GM12872 (cell line): ENCODE data around the gene UBAC2.

ENCODE experiments used
- CTCF ChIP-seq: IDR thresholded peaks from 3 replicates; pipeline ENCODE4 v1.5.1; 2011; ENCODE audit warnings: low read depth, mild to moderate bottlenecking, low read length, moderate library complexity; ENCODE audit not compliant: insufficient read depth

The UBAC2 gene

DNA sequence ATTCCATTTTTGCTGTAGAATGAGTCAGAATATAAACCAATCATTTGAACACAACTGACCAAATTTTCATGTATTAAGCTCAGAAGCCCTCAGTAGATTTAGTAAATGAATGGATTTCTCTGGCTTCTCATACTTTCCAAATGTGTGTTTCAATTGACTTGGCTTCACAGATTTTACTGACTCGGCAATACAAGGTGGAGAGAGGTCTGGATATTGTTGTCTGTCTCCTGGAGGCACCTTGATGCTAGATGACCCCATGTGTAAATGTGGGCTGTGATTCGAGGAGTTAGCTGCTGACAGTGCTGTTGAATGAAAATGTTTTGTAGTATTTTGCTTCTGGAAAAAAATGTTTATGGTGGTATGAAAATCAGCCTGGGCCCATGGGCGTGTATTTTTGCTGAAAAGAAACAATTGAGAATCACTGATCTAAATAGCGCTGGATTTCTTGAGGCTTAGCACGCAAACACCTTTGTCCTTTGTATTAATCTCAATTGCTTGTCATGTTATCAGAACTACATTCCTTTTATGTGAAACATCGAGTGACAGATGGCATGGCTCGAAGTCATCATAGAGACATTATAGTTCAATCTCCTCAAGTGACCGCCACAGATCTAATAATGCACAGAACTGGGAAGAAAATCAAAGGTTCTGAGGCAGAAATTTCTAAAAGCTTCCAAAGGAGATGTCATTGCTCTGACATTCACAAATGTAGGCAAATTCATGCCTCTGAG lies 41.2 kb upstream of the UBAC2 start:
- TF ChIP-seq CTCF = no peak

DNA sequence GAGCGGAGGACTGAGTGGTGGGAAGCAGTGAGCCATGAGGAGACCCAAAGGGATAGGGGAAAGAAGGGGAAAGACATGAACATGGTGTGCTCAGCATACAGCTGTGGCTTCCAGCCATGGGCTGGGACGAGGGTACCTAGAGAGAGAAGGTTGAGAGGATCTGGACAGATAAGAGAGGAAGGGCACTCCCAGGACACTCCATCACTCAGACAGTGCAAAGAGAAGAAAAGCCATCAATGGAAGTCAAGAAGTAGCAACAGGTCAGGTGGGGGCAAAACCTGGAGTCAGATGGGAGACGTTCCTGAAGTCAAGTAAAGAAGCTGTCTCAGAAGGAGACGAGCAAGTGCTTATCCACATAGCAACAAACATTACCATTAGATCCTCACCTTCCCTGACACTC lies 40.2 kb upstream of the UBAC2 start:
- no peak for TF ChIP-seq CTCF

DNA sequence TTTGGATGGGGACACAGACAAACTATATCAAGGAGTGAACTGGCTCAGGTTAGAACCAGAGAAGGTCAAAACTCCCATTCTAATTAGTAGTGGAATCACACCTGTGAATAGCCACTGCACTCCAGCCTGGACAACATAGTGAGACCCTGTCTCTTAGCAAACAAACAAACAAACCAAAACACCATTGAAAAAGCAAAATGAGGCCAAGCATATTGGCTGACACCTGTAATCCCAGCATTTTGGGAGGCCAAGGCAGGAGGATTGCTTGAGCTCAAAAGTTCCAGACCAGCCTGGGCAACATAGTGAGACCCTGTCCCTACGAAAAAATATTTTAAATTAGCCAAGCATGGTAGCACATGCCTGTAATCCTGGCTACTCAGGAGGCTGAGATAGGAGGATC lies 39.1 kb upstream of the UBAC2 start:
- no peak for TF ChIP-seq CTCF

GRCh38 chr13:99162567-99163361 lies 37.9 kb upstream of the UBAC2 start:
- TF ChIP-seq CTCF = no peak

GRCh38 chr13:99164226-99164625 lies 36.4 kb upstream of the UBAC2 start:
- no peak for TF ChIP-seq CTCF

GRCh38 chr13:99165753-99166587 lies 34.7 kb upstream of the UBAC2 start:
- no peak for TF ChIP-seq CTCF

- TF ChIP-seq CTCF = no peak
Measured at GRCh38 chr13:99172951-99173350, 27.7 kb upstream of the UBAC2 start.
